Measurements from ENCODE around the gene TESK2. TPM values are rescaled to one million over a fixed set of nuclear protein-coding genes. Genes with fewer than 3 reads are reported as not detected.
"Not testable (repeated sequence)": the region's sequence is repeated elsewhere in the genome, so short reads cannot be mapped to it uniquely, and the experiment has no call there.

TESK2 gene
- total RNA-seq, 2 experiments from 2014 or later, result 4.8 to 6.7 TPM

GRCh38 chr1:45403298-45403697 is 87.7 kb downstream of the TESK2 start:
- Mint-ChIP-seq H3K4me1 (ENCODE audit: low read depth) (no peaks in the 10 kb centered on the region), H3K36me3 (ENCODE audit: low read depth) (no peaks in the 10 kb centered on the region), H3K27ac (no peak overlapping the region), H3K4me3 (no peak overlapping the region), H3K27me3 (ENCODE audit: low read depth) (no peaks in the 10 kb centered on the region), H3K9me3 (no peaks in the 10 kb centered on the region)
- intact Hi-C loops (cut with micrococcal nuclease), result no loop called here
- CTCF ChIA-PET, result no interaction called here
- DNase-seq, result no peak

- H3K4me3 Mint-ChIP-seq, result no peak overlapping the region
- no peaks in the 10 kb centered on the region for H3K27me3 Mint-ChIP-seq (ENCODE audit: low read depth)
- intact Hi-C loops (cut with micrococcal nuclease), result no loop called here
- no peaks in the 10 kb centered on the region for H3K9me3 Mint-ChIP-seq
- H3K27ac Mint-ChIP-seq, result no peak overlapping the region
- H3K4me1 Mint-ChIP-seq (ENCODE audit: low read depth), result no peaks in the 10 kb centered on the region
- DNase-seq, result no peak
- H3K36me3 Mint-ChIP-seq (ENCODE audit: low read depth), result no peaks in the 10 kb centered on the region
- CTCF ChIA-PET, result no interaction called here
Measured at GRCh38 chr1:45401524-45401923, 89.4 kb downstream of the TESK2 start.

GRCh38 chr1:45400049-45400448 is 90.9 kb downstream of the TESK2 start:
- no peaks in the 10 kb centered on the region for H3K36me3 Mint-ChIP-seq (ENCODE audit: low read depth)
- peaks cover under 1% of the 10 kb centered on the region for H3K4me1 Mint-ChIP-seq (ENCODE audit: low read depth)
- H3K9me3 Mint-ChIP-seq, result no peaks in the 10 kb centered on the region
- CTCF ChIA-PET, result interaction anchor here (0.6 kb wide), 1 partner anchor 82 kb away, joined by 3 read pairs; no protein-coding TSS in a partner anchor
- H3K4me3 Mint-ChIP-seq, result no peak overlapping the region
- H3K27me3 Mint-ChIP-seq (ENCODE audit: low read depth), result no peaks in the 10 kb centered on the region
- DNase-seq, result no peak
- intact Hi-C loops (cut with micrococcal nuclease), result no loop called here
- H3K27ac Mint-ChIP-seq, result no peak overlapping the region

- Mint-ChIP-seq H3K4me3 (no peak overlapping the region), H3K9me3 (no peaks in the 10 kb centered on the region), H3K4me1 (ENCODE audit: low read depth) (peaks cover 17% of the 10 kb centered on the region), H3K27me3 (ENCODE audit: low read depth) (no peaks in the 10 kb centered on the region), H3K27ac (no peak overlapping the region), H3K36me3 (ENCODE audit: low read depth) (no peaks in the 10 kb centered on the region)
- DNase-seq, result no peak
- intact Hi-C loops (cut with micrococcal nuclease), result no loop called here
- CTCF ChIA-PET, result interaction anchor here (0.7 kb wide), 1 partner anchor 28 kb away, joined by 3 read pairs; no protein-coding TSS in a partner anchor
Measured at GRCh38 chr1:45397285-45397684, 93.7 kb downstream of the TESK2 start.

GRCh38 chr1:45395582-45395981 is 95.4 kb downstream of the TESK2 start:
- intact Hi-C loops (cut with micrococcal nuclease), result no loop called here
- H3K4me1 Mint-ChIP-seq (ENCODE audit: low read depth), result peaks cover 17% of the 10 kb centered on the region
- H3K27ac Mint-ChIP-seq, result no peak overlapping the region
- H3K36me3 Mint-ChIP-seq (ENCODE audit: low read depth), result no peaks in the 10 kb centered on the region
- H3K9me3 Mint-ChIP-seq, result no peaks in the 10 kb centered on the region
- H3K4me3 Mint-ChIP-seq, result no peak overlapping the region
- no peaks in the 10 kb centered on the region for H3K27me3 Mint-ChIP-seq (ENCODE audit: low read depth)
- CTCF ChIA-PET, result no interaction called here
- DNase-seq, result no peak

GRCh38 chr1:45395051-45395450 is 95.9 kb downstream of the TESK2 start:
- H3K36me3 Mint-ChIP-seq (ENCODE audit: low read depth), result no peaks in the 10 kb centered on the region
- intact Hi-C loops (cut with micrococcal nuclease), result no loop called here
- H3K4me3 Mint-ChIP-seq, result no peak overlapping the region
- CTCF ChIA-PET, result no interaction called here
- DNase-seq, result no peak
- H3K27me3 Mint-ChIP-seq (ENCODE audit: low read depth), result no peaks in the 10 kb centered on the region
- H3K9me3 Mint-ChIP-seq, result no peaks in the 10 kb centered on the region
- peaks cover 17% of the 10 kb centered on the region for H3K4me1 Mint-ChIP-seq (ENCODE audit: low read depth)
- H3K27ac Mint-ChIP-seq, result no peak overlapping the region

- peak overlapping the region; percentile 82 for H3K27ac Mint-ChIP-seq
- CTCF ChIA-PET, result interaction anchor here (1.4 kb wide), 1 partner anchor 99 kb away, joined by 4 read pairs; no protein-coding TSS in a partner anchor
- no peaks in the 10 kb centered on the region for H3K36me3 Mint-ChIP-seq (ENCODE audit: low read depth)
- peaks cover 17% of the 10 kb centered on the region for H3K4me1 Mint-ChIP-seq (ENCODE audit: low read depth)
- intact Hi-C loops (cut with micrococcal nuclease), result loop anchor here (1.0 kb wide), 1 partner anchor 97 kb away; the partner anchor contains the start of gene TESK2
- H3K4me3 Mint-ChIP-seq, result no peak overlapping the region
- DNase-seq, result peak; percentile 20
- no peaks in the 10 kb centered on the region for H3K9me3 Mint-ChIP-seq
- no peaks in the 10 kb centered on the region for H3K27me3 Mint-ChIP-seq (ENCODE audit: low read depth)
Measured at GRCh38 chr1:45394342-45394741, 96.6 kb downstream of the TESK2 start.

GRCh38 chr1:45393718-45394302 is 97.2 kb downstream of the TESK2 start:
- peak; percentile 53 for DNase-seq
- peak overlapping the region; percentile 82 for H3K27ac Mint-ChIP-seq
- intact Hi-C loops (cut with micrococcal nuclease), result loop anchor here (1.0 kb wide), 1 partner anchor 97 kb away; the partner anchor contains the start of gene TESK2
- CTCF ChIA-PET, result interaction anchor here (0.7 to 1.4 kb wide), 2 partner anchors 13 to 99 kb away, joined by 4 read pairs; no protein-coding TSS in a partner anchor
- no peaks in the 10 kb centered on the region for H3K9me3 Mint-ChIP-seq
- H3K36me3 Mint-ChIP-seq (ENCODE audit: low read depth), result no peaks in the 10 kb centered on the region
- H3K4me3 Mint-ChIP-seq, result no peak overlapping the region
- H3K4me1 Mint-ChIP-seq (ENCODE audit: low read depth), result peaks cover 17% of the 10 kb centered on the region
- H3K27me3 Mint-ChIP-seq (ENCODE audit: low read depth), result no peaks in the 10 kb centered on the region

- Mint-ChIP-seq H3K36me3 (ENCODE audit: low read depth) (no peaks in the 10 kb centered on the region), H3K4me1 (ENCODE audit: low read depth) (no peaks in the 10 kb centered on the region), H3K4me3 (no peak overlapping the region), H3K27ac (no peak overlapping the region), H3K9me3 (no peaks in the 10 kb centered on the region), H3K27me3 (ENCODE audit: low read depth) (no peaks in the 10 kb centered on the region)
- intact Hi-C loops (cut with micrococcal nuclease), result no loop called here
- no peak for DNase-seq
- CTCF ChIA-PET, result no interaction called here
Measured at GRCh38 chr1:45386219-45386618, 104.7 kb downstream of the TESK2 start.

- CTCF ChIA-PET, result no interaction called here
- Mint-ChIP-seq H3K27me3 (ENCODE audit: low read depth) (no peaks in the 10 kb centered on the region), H3K27ac (no peak overlapping the region)
Measured at GRCh38 chr1:45385302-45385701, 105.7 kb downstream of the TESK2 start.

GRCh38 chr1:45384213-45384612 is 106.8 kb downstream of the TESK2 start:
- DNase-seq; H3K4me1 Mint-ChIP-seq (ENCODE audit: low read depth); H3K36me3 Mint-ChIP-seq (ENCODE audit: low read depth); H3K4me3 Mint-ChIP-seq; H3K27ac Mint-ChIP-seq; H3K27me3 Mint-ChIP-seq (ENCODE audit: low read depth); CTCF ChIA-PET; H3K9me3 Mint-ChIP-seq; intact Hi-C loops (cut with micrococcal nuclease): not testable (repeated sequence)

More at GRCh38 chr1:45385302-45385701, 105.7 kb downstream of the TESK2 start:
- intact Hi-C loops (cut with micrococcal nuclease), result no loop called here
- Mint-ChIP-seq H3K4me1 (ENCODE audit: low read depth) (no peaks in the 10 kb centered on the region), H3K4me3 (no peak overlapping the region), H3K9me3 (no peaks in the 10 kb centered on the region), H3K36me3 (ENCODE audit: low read depth) (no peaks in the 10 kb centered on the region)
- no peak for DNase-seq

- no peak overlapping the region for H3K27ac Mint-ChIP-seq
- intact Hi-C loops (cut with micrococcal nuclease), result no loop called here
- no peaks in the 10 kb centered on the region for H3K9me3 Mint-ChIP-seq
- H3K27me3 Mint-ChIP-seq (ENCODE audit: low read depth), result no peaks in the 10 kb centered on the region
- no peaks in the 10 kb centered on the region for H3K36me3 Mint-ChIP-seq (ENCODE audit: low read depth)
- CTCF ChIA-PET, result no interaction called here
- H3K4me1 Mint-ChIP-seq (ENCODE audit: low read depth), result no peaks in the 10 kb centered on the region
- no peak for DNase-seq
- no peak overlapping the region for H3K4me3 Mint-ChIP-seq
Measured at GRCh38 chr1:45383191-45383590, 107.8 kb downstream of the TESK2 start.

- DNase-seq, result no peak
- Mint-ChIP-seq H3K9me3 (no peaks in the 10 kb centered on the region), H3K4me3 (no peak overlapping the region), H3K4me1 (ENCODE audit: low read depth) (no peaks in the 10 kb centered on the region), H3K36me3 (ENCODE audit: low read depth) (no peaks in the 10 kb centered on the region), H3K27ac (no peak overlapping the region), H3K27me3 (ENCODE audit: low read depth) (no peaks in the 10 kb centered on the region)
- CTCF ChIA-PET, result no interaction called here
- intact Hi-C loops (cut with micrococcal nuclease), result no loop called here
Measured at GRCh38 chr1:45381243-45381642, 109.7 kb downstream of the TESK2 start.
